ENCODE measurements around the gene TRIM28.

GRCh38 chr19:58563034-58563573, 19.2 kb downstream of the TRIM28 start:
- no peak for TF ChIP-seq CTCF (IDR thresholded peaks at IDR 0.05)
- no peak for TF ChIP-seq EP300 (IDR thresholded peaks at IDR 0.05)
- TF ChIP-seq POLR2A (IDR thresholded peaks at IDR 0.05), result no peak
